GM21576 (cell line): ENCODE data around the gene TRPM3.
A peak's percentile ranks its signal among the peaks of the same experiment; 100 is the strongest.
"Not testable (repeated sequence)": the region's sequence is repeated elsewhere in the genome, so short reads cannot be mapped to it uniquely, and the experiment has no call there.

Experiments
- ATAC-seq: cut with Tn5 transposase; IDR thresholded peaks from one replicate; pipeline ENCODE4 v1.9.1; 2021; ENCODE audit warnings: mild to moderate bottlenecking, moderate library complexity; ENCODE audit not compliant: unreplicated experiment

The TRPM3 gene

GRCh38 chr9:71003346-71003745 is 118.1 kb downstream of the TRPM3 start:
- no peak for ATAC-seq

DNA sequence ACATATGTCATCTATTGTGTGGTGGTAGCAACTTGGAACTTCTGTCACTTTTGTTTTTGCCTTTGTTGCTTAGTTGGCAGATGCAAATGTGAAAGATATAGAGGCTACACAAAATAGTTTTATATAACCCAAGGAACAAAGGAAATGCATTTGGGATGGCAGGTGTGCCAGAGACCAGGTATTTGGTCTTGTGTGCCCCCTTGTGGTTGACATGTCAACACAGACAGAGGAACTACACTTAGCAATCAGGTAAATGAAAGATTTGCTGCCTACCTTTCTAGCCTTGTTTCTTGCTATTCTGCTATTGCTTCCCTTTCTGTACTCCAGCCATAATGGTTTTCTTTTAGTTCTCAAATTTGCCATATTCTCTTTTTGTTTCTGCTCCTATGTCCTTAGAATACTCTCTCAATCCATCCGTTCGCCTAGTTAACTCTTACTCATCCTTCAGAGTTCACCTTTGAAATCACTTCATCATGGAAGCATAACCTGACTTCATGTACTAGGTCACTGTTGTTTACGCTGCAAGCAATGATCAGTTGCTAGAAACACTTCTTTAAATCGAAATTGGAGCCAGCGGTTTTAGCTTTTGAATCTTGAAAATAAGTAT is 119.5 kb downstream of the TRPM3 start:
- peak; percentile 64 for ATAC-seq

- no peak for ATAC-seq
Measured at GRCh38 chr9:70998962-70999361, 122.5 kb downstream of the TRPM3 start.

DNA sequence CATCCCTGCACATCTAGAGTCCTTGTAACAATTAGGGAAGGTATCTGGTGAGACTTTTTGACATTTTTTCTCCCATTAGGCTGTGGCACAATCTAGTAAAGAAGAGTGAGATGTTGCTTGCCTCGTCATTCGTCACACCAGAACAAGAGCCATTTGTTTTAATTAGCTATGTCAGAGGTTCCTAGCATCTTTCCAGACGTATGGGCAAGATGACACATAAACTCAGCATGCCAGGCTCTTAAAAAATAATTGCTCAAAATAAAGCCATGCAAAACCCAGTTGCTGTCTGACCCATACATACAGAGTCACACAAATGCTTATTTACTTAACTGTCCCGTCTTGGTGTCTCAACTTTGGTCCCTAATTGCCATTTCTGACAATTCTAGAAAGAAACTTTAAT is 125.9 kb downstream of the TRPM3 start:
- no peak for ATAC-seq

- ATAC-seq, result no peak
Measured at GRCh38 chr9:70994582-70994981, 126.8 kb downstream of the TRPM3 start.

- no peak for ATAC-seq
Measured at GRCh38 chr9:70988551-70988950, 132.9 kb downstream of the TRPM3 start.

- no peak for ATAC-seq
Measured at GRCh38 chr9:70987986-70988385, 133.4 kb downstream of the TRPM3 start.

- ATAC-seq, result no peak
Measured at GRCh38 chr9:70986984-70987383, 134.4 kb downstream of the TRPM3 start.

- ATAC-seq, result no peak
Measured at GRCh38 chr9:70983723-70984295, 137.6 kb downstream of the TRPM3 start.

DNA sequence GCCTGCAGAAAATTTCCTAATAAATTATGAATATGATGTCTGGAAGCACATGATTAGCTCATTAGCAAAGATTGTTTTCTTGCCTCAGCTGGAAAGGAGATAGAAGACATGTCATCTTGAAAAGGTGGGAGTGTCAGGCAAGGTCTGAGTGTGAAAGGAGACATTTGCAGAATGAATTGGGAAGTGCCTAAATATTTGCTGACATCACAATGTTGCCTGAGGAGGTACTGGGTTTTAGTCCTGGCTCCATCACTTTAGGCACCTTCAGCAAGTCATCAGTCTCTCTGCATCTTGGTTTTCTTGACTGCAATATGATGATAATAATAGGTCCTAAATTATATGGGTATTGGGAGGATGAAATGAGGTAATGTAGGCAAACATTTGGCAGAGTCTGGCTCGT is 140.1 kb downstream of the TRPM3 start:
- ATAC-seq, result no peak

DNA sequence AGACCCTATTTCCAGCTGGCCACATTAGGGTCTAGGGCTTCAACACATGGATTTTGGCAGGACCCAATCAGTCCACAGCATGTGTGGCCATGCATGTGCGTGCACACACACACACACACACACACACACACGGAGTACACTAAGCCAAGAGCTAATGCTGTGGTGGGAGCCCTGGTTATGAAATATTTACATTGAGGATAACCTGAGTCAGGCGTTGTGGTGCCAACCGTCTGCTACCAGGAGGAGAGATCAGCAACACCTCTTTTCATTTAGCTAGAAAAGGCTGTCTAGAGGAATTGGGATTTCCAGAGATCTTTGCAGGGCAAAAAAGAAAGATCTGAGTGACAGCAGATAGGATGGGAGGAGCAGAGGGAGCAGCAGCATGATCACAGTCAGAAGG is 141.5 kb downstream of the TRPM3 start:
- ATAC-seq, result no peak

- no peak for ATAC-seq
Measured at GRCh38 chr9:70978085-70978484, 143.3 kb downstream of the TRPM3 start.

DNA sequence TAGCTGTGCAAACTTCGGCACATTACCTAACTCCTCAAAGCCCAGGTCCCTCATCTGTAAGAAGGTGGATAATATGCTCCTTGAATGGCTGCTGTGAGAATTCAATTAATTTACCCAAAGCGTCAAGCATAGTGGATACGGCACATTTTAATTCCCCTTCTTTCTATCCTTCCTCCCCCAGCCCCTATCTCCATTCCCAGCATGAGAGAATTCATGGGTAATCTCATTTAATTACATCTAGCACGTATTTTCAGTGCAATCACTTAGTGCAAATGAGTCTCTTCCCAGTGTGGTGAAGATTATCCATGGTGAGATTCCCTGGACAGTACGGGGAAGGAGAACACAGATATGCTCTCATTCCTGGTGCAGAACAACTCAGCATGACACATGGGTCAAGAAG is 145.6 kb downstream of the TRPM3 start:
- no peak for ATAC-seq

GRCh38 chr9:70971723-70972122 is 149.7 kb downstream of the TRPM3 start:
- ATAC-seq, result no peak

- ATAC-seq, result not testable (repeated sequence)
Measured at GRCh38 chr9:70966380-70966779, 155.0 kb downstream of the TRPM3 start.

GRCh38 chr9:70964861-70965260 is 156.6 kb downstream of the TRPM3 start:
- ATAC-seq, result no peak

DNA sequence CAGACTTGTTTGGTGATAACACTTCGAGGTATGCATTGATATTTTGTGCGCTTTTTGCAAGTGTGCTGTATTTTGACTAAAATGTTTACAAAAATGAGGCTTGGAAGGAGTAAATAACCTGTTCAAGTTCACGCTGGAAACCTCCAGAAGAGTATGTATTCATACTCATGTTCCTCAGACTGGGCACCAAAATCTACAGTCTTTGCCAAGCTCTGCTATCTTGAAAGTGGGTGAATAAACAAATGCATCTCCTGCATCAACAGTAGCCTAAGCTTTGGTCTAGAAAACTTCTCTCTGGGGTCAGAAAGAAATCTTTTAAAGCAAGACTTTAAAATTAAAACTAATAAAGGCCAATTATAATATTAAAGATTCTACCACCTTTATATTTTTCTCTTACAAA is 157.9 kb downstream of the TRPM3 start:
- ATAC-seq, result no peak

DNA sequence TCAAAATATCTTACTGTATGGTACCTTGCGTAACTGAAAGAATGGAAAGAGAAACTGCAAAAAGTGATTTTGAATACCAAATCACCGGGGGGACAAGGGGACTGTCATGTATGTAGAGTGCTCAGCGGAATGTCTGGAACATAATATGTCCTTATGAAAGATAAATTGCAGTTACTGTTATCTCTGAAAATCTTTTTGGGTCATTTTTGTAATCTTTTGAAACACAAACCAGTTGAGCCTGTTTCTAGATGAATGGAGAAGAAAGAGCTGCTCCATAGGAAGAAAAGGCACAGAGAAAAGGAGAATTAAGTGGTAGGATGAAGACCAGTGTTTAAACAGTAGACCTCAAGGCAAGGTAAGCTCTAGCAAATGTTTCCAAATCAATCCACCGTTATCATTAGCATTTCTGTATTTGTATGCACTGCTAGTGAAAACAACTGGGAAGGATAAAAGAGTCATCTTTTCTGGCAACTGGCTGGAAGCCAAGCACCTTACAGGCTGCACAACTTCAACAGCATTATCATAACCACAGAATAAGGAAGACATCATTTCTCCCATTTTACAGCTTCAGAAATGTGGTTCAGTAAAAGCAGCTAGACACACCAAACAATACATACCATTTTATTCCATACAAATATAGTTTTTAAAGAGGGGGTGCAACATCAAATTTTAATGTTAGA is 158.5 kb downstream of the TRPM3 start:
- ATAC-seq, result no peak

GRCh38 chr9:70959366-70959765 is 162.1 kb downstream of the TRPM3 start:
- no peak for ATAC-seq

GRCh38 chr9:70954596-70955143 is 166.8 kb downstream of the TRPM3 start:
- no peak for ATAC-seq

DNA sequence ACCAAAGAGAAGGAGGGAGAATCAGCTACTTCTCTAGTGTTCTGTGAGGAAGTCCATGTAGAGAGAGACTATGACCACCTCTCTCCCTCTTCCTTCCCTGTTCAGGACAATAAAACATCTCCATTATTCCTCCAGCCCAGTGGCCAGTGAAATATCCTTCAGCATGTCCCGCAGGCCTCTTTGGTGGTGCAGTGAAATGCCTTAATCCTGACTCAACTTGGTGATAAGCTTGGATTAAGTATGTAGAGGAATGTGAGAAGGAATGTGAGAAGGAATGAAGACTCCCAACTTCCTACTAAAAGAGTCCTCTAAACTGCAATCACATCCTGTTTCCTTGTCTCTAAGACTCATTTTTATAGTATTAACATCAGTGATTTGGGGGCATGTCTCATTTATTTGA is 167.3 kb downstream of the TRPM3 start:
- no peak for ATAC-seq
